H9 (cell line): ENCODE results near the gene ITPKB. TPM values are rescaled to one million over a fixed set of nuclear protein-coding genes. Genes with fewer than 3 reads are reported as not detected.

Experiments used
- DNase-seq: peaks from one replicate; pipeline ENCODE4 v3.0.0-alpha.2; 2017
- H2AFZ ChIP-seq: one replicate; pipeline ENCODE4 v1.6.1; 2013; ENCODE audit warnings: mild to moderate bottlenecking, low read length, control low read depth, moderate library complexity
- H2AK5ac ChIP-seq: 2 replicates; pipeline ENCODE4 v1.6.1; 2013; ENCODE audit warnings: low read length, control low read depth, mixed read lengths; ENCODE audit not compliant: insufficient read length
- H2BK120ac ChIP-seq: one replicate; pipeline ENCODE4 v1.6.1; 2013; ENCODE audit warnings: low read depth, mild to moderate bottlenecking, low read length, control low read depth, inconsistent platforms; ENCODE audit not compliant: poor library complexity, severe bottlenecking
- H2BK12ac ChIP-seq: 2 replicates; pipeline ENCODE4 v1.6.1; 2013; ENCODE audit warnings: low read length, control low read depth, mixed read lengths, low read depth; ENCODE audit not compliant: insufficient read length
- H2BK15ac ChIP-seq: 2 replicates; pipeline ENCODE4 v1.6.1; 2013; ENCODE audit warnings: low read depth, low read length, control low read depth
- H2BK20ac ChIP-seq: one replicate; pipeline ENCODE4 v1.6.1; 2013; ENCODE audit warnings: low read depth, mild to moderate bottlenecking, low read length, control low read depth, inconsistent platforms; ENCODE audit not compliant: poor library complexity, severe bottlenecking
- H2BK5ac ChIP-seq: 2 replicates; pipeline ENCODE4 v1.6.1; 2013; ENCODE audit warnings: low read length, control low read depth, mixed read lengths; ENCODE audit not compliant: insufficient read length
- H3K14ac ChIP-seq: 2 replicates; pipeline ENCODE4 v1.6.1; 2013; ENCODE audit warnings: low read length, control low read depth; ENCODE audit not compliant: insufficient read depth
- H3K18ac ChIP-seq: 2 replicates; pipeline ENCODE4 v1.6.1; 2013; ENCODE audit warnings: low read depth, mild to moderate bottlenecking, mixed read lengths, low read length, control low read depth; ENCODE audit not compliant: insufficient read length
- H3K23ac ChIP-seq: 2 replicates; pipeline ENCODE4 v1.6.1; 2013; ENCODE audit warnings: low read length, control low read depth, mixed read lengths, low read depth; ENCODE audit not compliant: insufficient read length
- H3K23me2 ChIP-seq: 2 replicates; pipeline ENCODE4 v1.6.1; 2013; ENCODE audit warnings: low read depth, mild to moderate bottlenecking, mixed read lengths, low read length, control low read depth; ENCODE audit not compliant: insufficient read length, poor library complexity, severe bottlenecking
- H3K27ac ChIP-seq: 2 replicates; pipeline ENCODE4 v1.5.1; 2013; ENCODE audit warnings: low read length, control low read depth, mixed read lengths, low read depth; ENCODE audit not compliant: insufficient read length
- H3K27me3 ChIP-seq: 2 replicates; pipeline ENCODE4 v1.6.1; 2013; ENCODE audit warnings: low read length, control low read depth, inconsistent platforms; ENCODE audit not compliant: insufficient read depth
- H3K4ac ChIP-seq: 2 replicates; pipeline ENCODE4 v1.6.1; 2013; ENCODE audit warnings: low read depth, mild to moderate bottlenecking, control low read depth, inconsistent platforms, low read length, moderate library complexity
- H3K4me1 ChIP-seq: 2 replicates; pipeline ENCODE4 v1.6.1; 2013; ENCODE audit warnings: low read length, control low read depth, inconsistent platforms; ENCODE audit not compliant: insufficient read depth
- H3K4me2 ChIP-seq: 2 replicates; pipeline ENCODE4 v1.6.1; 2013; ENCODE audit warnings: low read length, control low read depth, mixed read lengths; ENCODE audit not compliant: insufficient read length, insufficient read depth
- H3K56ac ChIP-seq: 2 replicates; pipeline ENCODE4 v1.6.1; 2013; ENCODE audit warnings: low read depth, mild to moderate bottlenecking, mixed read lengths, low read length, control low read depth; ENCODE audit not compliant: insufficient read length
- H3K79me1 ChIP-seq: 2 replicates; pipeline ENCODE4 v1.6.1; 2013; ENCODE audit warnings: low read depth, mild to moderate bottlenecking, moderate library complexity, low read length, control low read depth, inconsistent platforms; ENCODE audit not compliant: insufficient read depth, poor library complexity, severe bottlenecking
- H3K79me2 ChIP-seq: 2 replicates; pipeline ENCODE4 v1.6.1; 2013; ENCODE audit warnings: low read length, control low read depth, inconsistent platforms; ENCODE audit not compliant: insufficient read depth
- H3K9ac ChIP-seq: 2 replicates; pipeline ENCODE4 v1.6.1; 2013; ENCODE audit warnings: low read length, control low read depth, mixed read lengths; ENCODE audit not compliant: insufficient read length; ENCODE audit errors: extremely low read depth
- H3K9me3 ChIP-seq: one replicate; pipeline ENCODE4 v1.6.1; 2013; ENCODE audit warnings: low read depth, low read length, inconsistent platforms; ENCODE audit not compliant: control insufficient read depth
- H3T11ph ChIP-seq: one replicate; pipeline ENCODE4 v1.6.1; 2013; ENCODE audit warnings: mild to moderate bottlenecking, low read length, control low read depth, inconsistent platforms
- H4K20me1 ChIP-seq: one replicate; pipeline ENCODE4 v1.6.1; 2013; ENCODE audit not compliant: control insufficient read depth, insufficient read length, insufficient read depth
- H4K5ac ChIP-seq: 2 replicates; pipeline ENCODE4 v1.6.1; 2013; ENCODE audit warnings: low read depth, mild to moderate bottlenecking, mixed read lengths, low read length, control low read depth; ENCODE audit not compliant: insufficient read length
- H4K8ac ChIP-seq: replicated peaks from 2 replicates; pipeline ENCODE4 v1.6.1; 2013; ENCODE audit warnings: low read length, control low read depth, mixed read lengths, low read depth; ENCODE audit not compliant: insufficient read length
- H4K91ac ChIP-seq: 2 replicates; pipeline ENCODE4 v1.6.1; 2013; ENCODE audit warnings: low read depth, mild to moderate bottlenecking, moderate library complexity, mixed read lengths, low read length, control low read depth; ENCODE audit not compliant: insufficient read length
- H3K27ac Mint-ChIP-seq, 3 experiments: 2 replicates in 2 of 3; 3 replicates in 1 of 3; pipeline ENCODE4 v1.8.0; 2020 to 2021; ENCODE audit warnings: mixed read lengths in 3 of 3, mild to moderate bottlenecking in 1 of 3, moderate library complexity in 1 of 3
- H3K27me3 Mint-ChIP-seq: 2 replicates; pipeline ENCODE4 v1.8.0; 2021; ENCODE audit warnings: low read depth, mild to moderate bottlenecking, moderate library complexity, mixed read lengths
- H3K36me3 Mint-ChIP-seq, 3 experiments: 2 replicates in 2 of 3; 3 replicates in 1 of 3; pipeline ENCODE4 v1.8.0; 2020 to 2021; ENCODE audit warnings: low read depth in 3 of 3, mixed read lengths in 3 of 3; ENCODE audit not compliant: insufficient read depth in 1 of 3
- H3K4me1 Mint-ChIP-seq, 2 experiments: 2 replicates each; pipeline ENCODE4 v1.8.0; 2020; ENCODE audit warnings: mixed read lengths in 2 of 2
- H3K4me3 Mint-ChIP-seq, 2 experiments: 2 replicates in 1 of 2; 3 replicates in 1 of 2; pipeline ENCODE4 v1.8.0; 2020 to 2021; ENCODE audit warnings: mild to moderate bottlenecking in 2 of 2, mixed read lengths in 2 of 2, moderate library complexity in 1 of 2
- H3K9me3 Mint-ChIP-seq, 2 experiments: 2 replicates in 1 of 2; 3 replicates in 1 of 2; pipeline ENCODE4 v1.8.0; 2020; ENCODE audit warnings: mild to moderate bottlenecking in 2 of 2, mixed read lengths in 2 of 2, moderate library complexity in 1 of 2
- CTCF ChIP-seq: fragments of 200-600 bp; sonication (generic); conservative IDR thresholded peaks from 3 replicates; pipeline ENCODE4 v1.8.0; 2021; ENCODE audit warnings: antibody characterized with exemption, mild to moderate bottlenecking
- WGBS: extraction: QIAGEN DNeasy Blood & Tissue Kit; methylation state at CpG from one replicate; pipeline ENCODE4 v1.1.7; 2013; ENCODE audit warnings: missing lambda C conversion rate, low lambda C conversion rate, mixed read lengths; ENCODE audit not compliant: insufficient read length; ENCODE audit errors: extremely low coverage; 5-methylcytosine and 5-hydroxymethylcytosine counted together
- total RNA-seq: library from RNA; stranded (reverse); gene quantifications from 2 replicates; pipeline ENCODE4 v1.2.1, GENCODE V29; 2021

ITPKB gene
- total RNA-seq, 1 experiment from 2014 or later: 3.8 TPM

DNA sequence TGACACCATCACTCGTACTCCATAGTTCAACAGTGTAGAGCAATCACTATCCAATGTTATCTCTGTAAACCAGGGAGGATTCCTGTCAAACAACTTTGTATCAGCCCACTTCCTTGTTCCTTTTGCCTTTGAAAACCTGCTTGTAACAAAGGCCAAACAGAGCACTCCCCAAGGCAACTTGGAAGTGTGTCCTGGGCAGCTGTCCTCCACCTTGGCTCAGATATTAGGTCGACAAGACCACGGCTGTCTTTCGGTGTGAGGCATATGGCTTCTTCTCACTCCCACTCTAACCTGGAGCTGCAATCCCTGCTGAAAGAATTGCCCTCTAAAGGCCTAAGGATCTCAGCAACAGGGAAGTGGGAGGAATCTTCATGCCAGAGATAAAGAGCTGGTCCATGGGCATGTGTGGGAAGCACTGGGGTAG lies 66.7 kb downstream of the ITPKB start:
- no peak overlapping the region for H3K4me2 ChIP-seq
- H3K79me1 ChIP-seq: no peaks in the 10 kb centered on the region
- no peak overlapping the region for H3K18ac ChIP-seq
- no peak overlapping the region for H4K5ac ChIP-seq
- no peaks in the 10 kb centered on the region for H3K23me2 ChIP-seq
- no CpG with 5 or more reads among the region's 4 CpGs for WGBS
- H3K23ac ChIP-seq: no peak overlapping the region
- no peak overlapping the region for H3T11ph ChIP-seq
- no peak for TF ChIP-seq CTCF
- no peak overlapping the region for H3K4me3 Mint-ChIP-seq
- H3K27me3 Mint-ChIP-seq: peaks cover 5% of the 10 kb centered on the region
- no peaks in the 10 kb centered on the region for H3K79me2 ChIP-seq
- no peak overlapping the region for H2BK20ac ChIP-seq
- no peak overlapping the region for H3K4ac ChIP-seq
- H4K91ac ChIP-seq: no peak overlapping the region
- H2BK15ac ChIP-seq: no peak overlapping the region
- no peak overlapping the region for H2BK120ac ChIP-seq
- H3K9ac ChIP-seq: no peak overlapping the region
- H3K4me1 Mint-ChIP-seq: peaks cover 45 to 46% of the 10 kb centered on the region in 2 experiments
- H3K27ac ChIP-seq: no peak overlapping the region
- H2BK5ac ChIP-seq: no peak overlapping the region
- no peak overlapping the region for H2AK5ac ChIP-seq
- H2BK12ac ChIP-seq: no peak overlapping the region
- peaks cover 9% of the 10 kb centered on the region for H3K4me1 ChIP-seq
- H3K9me3 Mint-ChIP-seq: no peaks in the 10 kb centered on the region; a peak in 1 of 5 replicates
- H3K27ac Mint-ChIP-seq: no peak overlapping the region
- H4K20me1 ChIP-seq: no peaks in the 10 kb centered on the region
- no peaks in the 10 kb centered on the region for H3K9me3 ChIP-seq
- H4K8ac ChIP-seq: no peak overlapping the region
- no peak overlapping the region for H2AFZ ChIP-seq
- no peak overlapping the region; the same call in 1 of the 2 replicates for H3K14ac ChIP-seq
- no peak overlapping the region for H3K56ac ChIP-seq
- DNase-seq: no peak
- H3K36me3 Mint-ChIP-seq: no peaks in the 10 kb centered on the region
- no peaks in the 10 kb centered on the region; the same call in 1 of the 2 replicates for H3K27me3 ChIP-seq
